ENCODE data around the gene PDCD1LG2. TPM values are rescaled to one million over a fixed set of nuclear protein-coding genes. Genes with fewer than 3 reads are reported as not detected.

PDCD1LG2 gene
- total RNA-seq, 4 donors from 2014 or later: 2.5 to 4.2 (median 2.9) TPM

- Histone ChIP-seq H3K4me3 (no peak overlapping the region), H3K27ac (replicated peaks in 1 of 4) (no peak overlapping the region), H3K9me3 (no peaks in the 10 kb centered on the region), H3K4me1 (peaks cover 5 to 31% (median 26%) of the 10 kb centered on the region in 4 donors), H3K36me3 (no peaks in the 10 kb centered on the region), H3K27me3 (no peaks in the 10 kb centered on the region)
- TF ChIP-seq POLR2A (IDR thresholded peaks at IDR 0.05; ENCODE audit: low read depth) (no peak), EP300 (IDR thresholded peaks at IDR 0.05) (no peak), CTCF (IDR thresholded peaks at IDR 0.05) (no peak), POLR2AphosphoS5 (IDR thresholded peaks at IDR 0.05) (no peak)
- no peak for DNase-seq (ENCODE audit: extremely low spot score)
- intact Hi-C loops (cut with DNase I): no loop called here
- 60% methylated on average over 2 of the region's 2 CpGs for WGBS
Measured at GRCh38 chr9:5610491-5610890, 100.2 kb downstream of the PDCD1LG2 start.

DNA sequence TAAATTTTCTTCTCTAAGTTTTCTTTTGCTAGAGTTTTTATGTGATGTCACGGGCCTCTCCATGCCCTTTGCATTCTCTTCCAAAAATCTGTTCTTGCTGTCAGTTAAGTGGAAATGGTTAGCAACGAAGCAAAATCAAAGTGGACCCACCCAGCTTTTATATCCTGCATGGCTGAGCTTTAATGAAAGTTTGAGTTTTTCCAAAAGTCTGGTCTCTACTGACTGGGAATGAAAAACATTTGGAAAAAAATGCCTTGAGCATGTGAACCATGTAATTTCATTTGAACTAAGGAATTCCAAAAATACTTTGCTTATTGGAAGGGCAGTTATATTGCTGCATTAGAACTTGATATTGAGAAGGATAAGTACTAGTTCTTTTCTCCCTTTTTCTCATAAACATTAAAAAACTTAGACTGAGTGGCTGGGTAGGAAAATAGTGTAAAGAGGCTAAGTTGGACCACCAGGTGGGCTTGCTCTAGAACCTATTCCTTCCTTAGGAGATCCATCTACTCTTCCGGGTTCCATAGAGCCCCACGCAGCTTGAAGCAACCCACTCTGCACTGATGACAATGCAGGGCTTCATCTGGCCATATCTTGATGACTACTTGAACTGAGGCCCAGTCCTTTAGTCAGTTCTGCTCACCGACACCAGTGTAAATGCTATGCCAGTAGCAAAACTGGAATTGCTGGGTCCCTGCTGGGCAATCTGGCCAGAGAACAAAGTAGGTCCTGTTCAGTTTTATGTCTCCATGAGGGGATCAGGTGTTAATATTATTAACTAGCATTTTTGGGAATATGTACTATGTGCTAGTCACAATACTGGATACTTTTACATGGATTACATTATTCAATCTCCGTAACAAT is 101.2 kb downstream of the PDCD1LG2 start:
- no peaks in the 10 kb centered on the region for H3K36me3 ChIP-seq
- intact Hi-C loops (cut with DNase I): no loop called here
- H3K27me3 ChIP-seq: no peaks in the 10 kb centered on the region
- TF ChIP-seq CTCF (IDR thresholded peaks at IDR 0.05): no peak
- no peak for TF ChIP-seq POLR2A (IDR thresholded peaks at IDR 0.05; ENCODE audit: low read depth)
- no peak overlapping the region for H3K4me3 ChIP-seq
- H3K4me1 ChIP-seq: peaks cover 5 to 31% (median 26%) of the 10 kb centered on the region in 4 donors
- 78% methylated on average over 6 of the region's 6 CpGs for WGBS
- no peak for DNase-seq (ENCODE audit: extremely low spot score)
- H3K9me3 ChIP-seq: no peaks in the 10 kb centered on the region
- peak overlapping the region in 1 of 4 donors; percentile 15 for H3K27ac ChIP-seq (replicated peaks in 1 of 4)

DNA sequence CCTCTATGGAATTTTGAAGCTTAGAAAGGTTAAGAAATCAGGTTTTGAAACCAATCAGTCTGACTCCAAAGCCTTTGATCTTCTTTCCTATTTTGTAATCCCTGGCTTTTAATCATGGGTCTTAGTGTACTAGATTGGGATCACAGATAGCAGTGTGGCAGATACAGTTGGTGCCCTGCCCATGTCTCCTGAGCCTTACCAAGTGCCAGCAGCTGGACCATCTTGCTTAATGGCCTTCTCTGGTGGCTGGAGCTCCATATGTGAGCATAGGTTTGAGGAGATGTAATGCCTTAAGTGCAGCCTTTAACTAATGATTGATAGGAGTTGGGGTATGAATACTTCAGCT is 101.8 kb downstream of the PDCD1LG2 start:
- H3K9me3 ChIP-seq: no peaks in the 10 kb centered on the region
- no peaks in the 10 kb centered on the region for H3K36me3 ChIP-seq
- intact Hi-C loops (cut with DNase I): no loop called here
- H3K4me1 ChIP-seq: peaks cover 5 to 31% (median 26%) of the 10 kb centered on the region in 4 donors
- H3K27ac ChIP-seq (replicated peaks in 1 of 4): no peak overlapping the region
- no peak for DNase-seq (ENCODE audit: extremely low spot score)
- H3K4me3 ChIP-seq: no peak overlapping the region
- no peak for TF ChIP-seq POLR2A (IDR thresholded peaks at IDR 0.05; ENCODE audit: low read depth)
- no peak for TF ChIP-seq CTCF (IDR thresholded peaks at IDR 0.05)
- no peak for TF ChIP-seq POLR2AphosphoS5 (IDR thresholded peaks at IDR 0.05)
- TF ChIP-seq EP300 (IDR thresholded peaks at IDR 0.05): no peak
- no peaks in the 10 kb centered on the region for H3K27me3 ChIP-seq

GRCh38 chr9:5614192-5614591 is 103.9 kb downstream of the PDCD1LG2 start:
- intact Hi-C loops (cut with DNase I): no loop called here
- Histone ChIP-seq H3K4me3 (no peak overlapping the region), H3K36me3 (no peaks in the 10 kb centered on the region), H3K27me3 (no peaks in the 10 kb centered on the region), H3K27ac (replicated peaks in 1 of 4) (no peak overlapping the region), H3K9me3 (no peaks in the 10 kb centered on the region), H3K4me1 (peaks cover 0 to 26% (median 20%) of the 10 kb centered on the region in 4 donors)
- no peak for DNase-seq (ENCODE audit: extremely low spot score)
- TF ChIP-seq POLR2AphosphoS5 (IDR thresholded peaks at IDR 0.05) (no peak), POLR2A (IDR thresholded peaks at IDR 0.05; ENCODE audit: low read depth) (no peak), CTCF (IDR thresholded peaks at IDR 0.05) (no peak), EP300 (IDR thresholded peaks at IDR 0.05) (no peak)
- 95% methylated on average over 4 of the region's 4 CpGs for WGBS

- 85% methylated on average over 3 of the region's 3 CpGs for WGBS
- intact Hi-C loops (cut with DNase I): no loop called here
- DNase-seq (ENCODE audit: extremely low spot score): no peak
Measured at GRCh38 chr9:5614985-5615384, 104.7 kb downstream of the PDCD1LG2 start.

More at GRCh38 chr9:5614985-5615384, 104.7 kb downstream of the PDCD1LG2 start:
- no peaks in the 10 kb centered on the region for H3K36me3 ChIP-seq
- H3K27ac ChIP-seq (replicated peaks in 1 of 4): no peak overlapping the region
- H3K4me1 ChIP-seq: peaks cover 0 to 23% (median 16%) of the 10 kb centered on the region in 4 donors
- TF ChIP-seq EP300 (IDR thresholded peaks at IDR 0.05): no peak
- TF ChIP-seq CTCF (IDR thresholded peaks at IDR 0.05): no peak
- TF ChIP-seq POLR2A (IDR thresholded peaks at IDR 0.05; ENCODE audit: low read depth): no peak
- TF ChIP-seq POLR2AphosphoS5 (IDR thresholded peaks at IDR 0.05): no peak
- no peaks in the 10 kb centered on the region for H3K9me3 ChIP-seq
- H3K4me3 ChIP-seq: no peak overlapping the region
- H3K27me3 ChIP-seq: no peaks in the 10 kb centered on the region

All from esophagus muscularis mucosa (tissue), 4 donors.